NCI-H146 treated with DMSO at 0.1 percent for 48 hours (cell line): ENCODE measurements around the gene SEMA4A.
"Not testable (repeated sequence)": the region's sequence is repeated elsewhere in the genome, so short reads cannot be mapped to it uniquely, and the experiment has no call there.

Experiments used
- DNase-seq: peaks from one replicate; lab custom pipeline; 2025; ENCODE audit not compliant: unreplicated experiment; lab: John Stamatoyannopoulos, UW

SEMA4A gene

DNA sequence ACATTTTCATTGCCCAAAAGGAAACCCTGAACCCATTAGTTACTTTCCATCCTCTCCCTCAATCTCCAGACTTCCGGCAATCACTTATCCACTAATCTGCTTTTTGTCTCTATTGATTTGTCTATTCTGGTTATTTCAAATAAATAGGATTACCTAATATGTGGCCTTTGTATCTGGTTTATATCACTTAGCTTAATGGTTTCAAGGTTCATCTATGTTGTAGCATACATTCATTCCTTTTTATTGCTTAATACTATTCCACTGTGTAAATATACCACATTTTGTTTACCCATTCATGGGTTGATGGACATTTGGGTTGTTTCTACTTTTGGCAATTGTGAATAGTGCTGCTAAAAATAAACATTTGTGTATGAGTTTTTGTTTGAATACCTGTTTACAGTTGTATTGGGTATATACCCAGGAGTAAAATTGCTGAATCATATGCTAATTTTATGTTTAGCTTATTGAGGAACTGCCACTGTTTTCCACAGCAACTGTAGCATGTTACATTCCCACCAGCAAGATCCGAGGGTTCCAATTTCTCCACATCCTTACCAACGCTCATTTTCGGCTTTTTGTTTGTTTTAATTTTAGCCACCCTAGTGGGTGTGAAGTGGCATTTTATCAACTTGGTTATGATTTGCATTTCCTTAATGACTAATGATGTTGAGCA is 38.0 kb downstream of the SEMA4A start:
- DNase-seq = no peak

DNA sequence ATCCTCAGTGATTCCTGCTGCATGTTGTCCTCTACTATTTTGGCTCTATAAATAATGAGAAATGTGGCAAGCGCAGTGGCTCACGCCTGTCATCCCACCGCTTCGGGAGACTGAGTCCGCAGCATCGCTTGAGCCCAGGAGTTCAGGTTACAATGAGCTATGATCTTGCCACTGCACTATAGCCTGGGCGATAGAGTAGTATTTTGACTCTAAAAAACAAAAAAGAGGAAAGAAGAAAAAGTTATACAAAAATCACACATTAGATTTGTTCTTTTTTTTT is 39.8 kb downstream of the SEMA4A start:
- DNase-seq = no peak

DNA sequence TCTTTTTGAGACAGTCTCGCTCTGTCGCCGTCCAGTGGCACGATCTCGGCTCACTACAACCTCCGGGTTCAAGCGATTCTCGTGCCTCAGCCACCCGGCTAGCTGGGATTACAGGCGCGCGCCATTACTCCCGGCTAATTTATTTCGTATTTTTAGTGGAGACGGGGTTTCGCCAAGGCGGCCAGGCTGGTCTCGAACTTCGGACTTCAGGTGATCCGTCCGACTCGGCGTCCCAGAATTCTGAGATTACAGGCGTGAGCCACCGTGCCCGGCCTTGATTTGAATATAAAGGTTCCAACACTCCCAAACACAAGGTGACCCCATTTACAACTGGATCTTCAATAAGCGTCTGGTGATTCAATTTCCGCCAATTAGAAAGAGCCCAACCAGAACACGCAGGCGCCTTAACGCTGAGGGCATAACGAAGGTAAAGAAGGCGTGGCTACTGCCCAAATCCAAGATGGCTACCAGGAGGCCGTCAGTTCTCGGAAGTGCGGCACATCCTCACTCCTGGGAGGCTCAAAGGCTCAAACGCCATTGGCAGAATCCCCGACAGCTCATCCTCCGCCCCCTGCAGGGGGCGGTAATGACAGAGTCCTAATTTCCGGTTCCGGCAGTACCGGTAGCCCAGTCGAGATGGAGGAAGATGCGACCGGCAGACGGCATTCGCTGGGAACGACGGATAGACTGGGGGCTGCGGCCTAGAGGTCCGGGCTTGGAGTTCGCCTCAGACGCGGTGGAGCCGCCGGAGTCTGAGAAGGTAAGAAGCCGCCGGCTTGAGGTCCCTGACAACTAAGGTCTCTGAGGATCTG is 40.3 kb downstream of the SEMA4A start, which contains the start of gene SLC25A44:
Gene SLC25A44, plus strand, starts transcription at position 617 of the 812 bp plus-strand sequence. CDS start 5,744 bp downstream, outside the sequence.
- peak; percentile 98 for DNase-seq

DNA sequence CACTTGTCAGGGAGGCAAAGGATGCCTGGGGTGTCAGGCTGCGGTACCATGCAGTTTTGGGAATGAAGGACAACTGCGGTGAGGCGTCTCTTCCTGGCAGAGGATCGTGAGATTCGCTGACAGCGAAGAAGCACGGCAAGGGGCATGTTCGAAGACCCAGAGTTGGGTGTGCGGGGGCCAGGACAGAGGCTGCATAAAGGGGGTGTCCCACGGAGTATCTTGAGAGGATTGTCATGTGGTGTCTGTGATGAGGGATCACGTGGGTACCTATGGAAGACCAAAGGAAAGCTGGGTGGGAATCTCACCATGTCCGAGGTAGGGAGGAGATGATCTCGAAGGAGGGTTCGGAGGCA is 40.9 kb downstream of the SEMA4A start:
- peak; percentile 3 for DNase-seq

DNA sequence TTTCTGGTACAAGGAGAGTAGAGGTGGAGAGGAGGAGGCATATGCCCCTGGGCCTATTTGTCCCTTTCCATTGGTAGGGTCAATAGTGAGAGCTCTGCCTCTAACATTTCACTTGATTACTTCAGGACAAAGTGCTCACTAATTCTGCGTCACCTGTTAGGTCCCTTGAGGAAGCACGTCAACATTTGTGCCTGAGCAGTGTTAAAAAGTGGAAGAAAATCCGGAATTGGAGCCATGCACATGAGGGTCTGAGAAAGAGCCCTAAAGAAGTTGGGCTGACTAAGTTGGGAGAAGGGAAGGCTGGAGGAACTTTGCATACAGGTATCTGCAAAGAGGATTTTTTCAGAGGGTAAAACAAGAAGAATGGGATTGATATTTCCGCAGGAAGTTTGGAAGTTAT is 42.5 kb downstream of the SEMA4A start:
- DNase-seq = no peak

DNA sequence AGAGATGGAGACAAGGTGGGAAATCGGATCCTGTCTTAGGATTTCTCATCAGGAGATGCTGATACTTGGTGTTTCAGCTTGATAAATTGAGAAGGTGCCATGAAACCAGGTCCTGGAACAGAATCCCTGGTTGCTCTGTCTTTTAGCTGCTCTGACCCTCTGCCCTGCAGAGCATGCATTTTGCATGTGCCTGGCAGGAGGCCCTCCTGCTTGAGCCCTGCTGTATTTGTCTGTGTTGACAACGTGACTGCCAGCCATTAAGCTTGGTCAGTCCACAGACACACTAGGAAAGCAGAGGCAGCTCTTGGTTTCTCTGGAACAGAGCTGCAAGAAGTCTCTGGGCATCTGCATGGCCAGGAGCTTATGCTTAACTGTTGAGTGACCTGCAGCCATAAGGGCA is 43.1 kb downstream of the SEMA4A start:
- no peak for DNase-seq

DNA sequence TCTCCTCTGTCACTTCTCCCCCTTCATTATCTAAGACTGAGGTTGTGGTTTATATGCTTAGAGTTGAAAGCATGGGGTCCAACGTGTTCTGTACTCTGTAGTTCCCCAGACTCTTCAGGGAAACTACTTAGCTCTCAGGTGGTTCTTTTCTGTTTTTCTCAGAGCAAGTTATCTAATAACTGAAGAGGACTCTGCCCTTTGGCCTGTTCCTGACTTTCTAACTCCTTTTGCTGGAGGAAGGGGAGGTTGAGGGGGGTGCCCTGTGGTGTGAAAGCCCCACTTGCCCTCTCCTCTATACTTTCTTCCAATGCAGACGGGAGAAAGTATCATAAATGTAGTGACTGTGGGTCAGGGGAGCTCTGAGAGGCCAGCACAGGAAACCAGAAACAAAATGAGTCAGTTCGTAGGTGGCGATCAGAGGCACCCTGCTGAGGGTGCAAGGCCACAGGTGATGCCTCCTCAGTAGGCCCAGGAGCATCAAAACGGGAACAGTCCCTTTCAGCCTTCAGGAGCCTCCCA is 45.5 kb downstream of the SEMA4A start:
- DNase-seq = no peak

DNA sequence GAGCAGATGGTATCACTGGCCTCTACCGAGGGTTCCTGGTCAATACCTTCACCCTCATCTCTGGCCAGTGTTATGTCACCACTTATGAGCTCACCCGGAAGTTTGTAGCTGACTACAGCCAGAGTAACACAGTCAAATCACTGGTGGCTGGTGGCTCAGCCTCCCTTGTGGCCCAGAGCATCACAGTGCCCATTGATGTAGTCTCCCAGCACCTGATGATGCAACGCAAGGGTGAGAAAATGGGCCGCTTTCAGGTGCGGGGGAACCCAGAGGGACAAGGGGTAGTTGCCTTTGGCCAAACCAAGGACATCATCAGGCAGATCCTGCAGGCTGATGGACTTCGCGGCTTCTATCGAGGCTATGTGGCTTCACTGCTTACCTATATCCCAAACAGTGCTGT is 46.7 kb downstream of the SEMA4A start:
- DNase-seq = no peak

DNA sequence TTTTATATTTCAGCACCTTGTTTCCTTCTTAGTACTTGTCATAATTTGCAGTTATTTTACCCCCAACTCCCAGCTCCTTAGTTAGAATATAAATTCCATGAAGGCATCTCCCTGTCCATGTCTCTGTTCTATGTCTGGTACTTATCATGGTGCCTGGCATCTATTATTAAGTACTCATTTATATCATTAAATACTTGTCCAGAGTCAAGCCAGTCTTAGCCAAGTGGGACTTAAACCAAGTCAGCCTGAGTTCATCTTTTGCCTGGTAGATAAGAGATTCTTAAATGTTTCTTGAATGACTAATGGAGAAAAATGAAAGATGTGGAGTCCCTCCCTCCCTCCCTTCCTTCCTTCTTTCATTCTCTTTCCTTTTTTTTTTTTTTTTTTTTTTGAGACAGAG is 49.9 kb downstream of the SEMA4A start:
- no peak for DNase-seq

DNA sequence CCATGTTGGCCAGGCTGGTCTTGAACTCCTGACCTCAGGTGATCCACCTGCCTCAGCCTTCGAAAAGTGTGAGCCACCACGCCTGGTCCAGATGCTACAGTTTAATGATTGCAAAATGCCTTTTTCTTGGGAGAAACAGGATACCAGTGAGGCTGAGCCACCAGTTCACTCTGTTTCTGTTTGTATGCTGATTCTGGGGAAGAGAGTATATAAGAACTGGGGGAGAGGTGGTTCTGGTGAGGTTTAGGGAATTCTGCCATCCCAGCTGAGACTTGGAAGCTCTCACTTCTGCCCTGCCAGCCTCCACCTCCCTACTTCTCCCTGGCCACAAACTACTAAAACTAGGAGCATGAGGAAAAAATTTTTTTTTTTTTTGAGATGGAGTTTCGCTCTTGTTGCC is 51.3 kb downstream of the SEMA4A start:
- no peak for DNase-seq

DNA sequence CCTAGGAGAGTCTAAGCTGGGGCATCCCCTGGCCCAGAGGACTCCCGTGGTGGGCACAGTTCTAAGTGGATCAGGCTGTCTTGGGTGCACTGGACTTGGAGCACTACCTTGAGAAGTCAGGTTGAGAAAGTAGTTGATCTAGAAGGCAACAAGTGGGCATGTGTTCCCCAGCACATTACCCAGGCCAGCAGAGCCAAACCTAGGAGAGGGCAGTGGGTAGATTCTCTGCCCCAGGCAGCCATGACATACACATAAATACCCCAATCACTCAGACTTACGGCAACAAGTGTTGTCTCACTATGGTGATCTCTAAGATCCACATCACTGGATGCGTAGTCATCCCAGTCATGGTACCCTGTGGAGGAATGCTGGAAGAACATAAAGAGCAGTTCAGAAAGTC is 57.9 kb downstream of the SEMA4A start:
- DNase-seq = no peak

DNA sequence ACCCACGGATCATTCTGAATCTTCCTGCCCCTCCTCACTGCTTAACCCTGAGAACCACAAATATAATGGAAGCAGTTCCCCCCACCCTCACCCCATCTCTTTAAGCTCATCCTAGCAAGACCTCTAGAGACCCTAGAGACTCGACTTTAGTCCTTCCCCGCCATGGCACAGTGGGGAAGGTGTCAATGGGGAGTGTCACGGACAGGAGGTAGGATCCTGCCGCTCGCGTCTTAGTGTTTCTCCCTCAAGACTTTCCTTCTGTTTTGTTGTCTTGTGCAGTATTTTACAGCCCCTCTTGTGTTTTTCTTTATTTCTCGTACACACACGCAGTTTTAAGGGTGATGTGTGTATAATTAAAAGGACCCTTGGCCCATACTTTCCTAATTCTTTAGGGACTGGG is 58.7 kb downstream of the SEMA4A start:
- DNase-seq = no peak

DNA sequence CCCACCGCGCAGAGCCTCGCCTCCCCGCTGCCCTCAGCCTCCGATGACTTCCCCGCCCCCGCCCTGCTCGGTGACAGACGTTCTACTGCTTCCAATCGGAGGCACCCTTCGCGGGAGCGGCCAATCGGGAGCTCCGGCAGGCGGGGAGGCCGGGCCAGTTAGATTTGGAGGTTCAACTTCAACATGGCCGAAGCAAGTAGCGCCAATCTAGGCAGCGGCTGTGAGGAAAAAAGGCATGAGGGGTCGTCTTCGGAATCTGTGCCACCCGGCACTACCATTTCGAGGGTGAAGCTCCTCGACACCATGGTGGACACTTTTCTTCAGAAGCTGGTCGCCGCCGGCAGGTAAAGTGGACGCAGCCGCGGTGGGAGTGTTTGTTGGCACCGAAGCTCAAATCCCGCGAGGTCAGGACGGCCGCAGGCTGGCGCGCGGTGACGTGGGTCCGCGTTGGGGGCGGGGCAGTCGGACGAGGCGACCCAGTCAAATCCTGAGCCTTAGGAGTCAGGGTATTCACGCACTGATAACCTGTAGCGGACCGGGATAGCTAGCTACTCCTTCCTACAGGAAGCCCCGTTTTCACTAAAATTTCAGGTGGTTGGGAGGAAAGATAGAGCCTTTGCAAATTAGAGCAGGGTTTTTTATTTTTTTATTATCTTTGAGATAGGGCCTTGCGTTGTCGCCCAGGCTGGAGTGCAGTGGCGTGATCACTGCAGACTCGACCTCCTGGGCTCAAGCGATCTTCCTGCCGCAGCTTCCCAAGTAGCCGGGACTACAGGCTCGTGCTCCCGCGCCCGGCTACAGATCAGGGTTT is 59.7 kb downstream of the SEMA4A start, which contains the start of gene PMF1:
Gene PMF1, plus strand, starts transcription at position 175 of the 811 bp plus-strand sequence. Its CDS starts 9 bp downstream, at position 184.
- DNase-seq = peak; percentile 89

DNA sequence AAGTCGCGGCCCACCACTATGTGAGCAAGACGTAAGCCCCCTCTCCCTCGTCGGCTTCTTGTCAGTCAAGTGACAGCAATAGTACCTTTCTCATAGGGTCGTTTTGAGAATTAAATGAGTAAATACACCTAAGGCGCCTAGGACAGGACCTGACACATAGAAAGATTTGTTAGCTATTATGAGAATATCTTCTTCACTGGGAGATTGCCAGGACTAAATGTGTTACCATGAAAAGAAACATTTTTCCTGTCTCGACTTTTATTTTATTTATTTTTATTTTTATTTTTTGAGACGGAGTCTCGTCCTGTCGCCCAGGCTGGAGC is 60.2 kb downstream of the SEMA4A start:
- DNase-seq = no peak

DNA sequence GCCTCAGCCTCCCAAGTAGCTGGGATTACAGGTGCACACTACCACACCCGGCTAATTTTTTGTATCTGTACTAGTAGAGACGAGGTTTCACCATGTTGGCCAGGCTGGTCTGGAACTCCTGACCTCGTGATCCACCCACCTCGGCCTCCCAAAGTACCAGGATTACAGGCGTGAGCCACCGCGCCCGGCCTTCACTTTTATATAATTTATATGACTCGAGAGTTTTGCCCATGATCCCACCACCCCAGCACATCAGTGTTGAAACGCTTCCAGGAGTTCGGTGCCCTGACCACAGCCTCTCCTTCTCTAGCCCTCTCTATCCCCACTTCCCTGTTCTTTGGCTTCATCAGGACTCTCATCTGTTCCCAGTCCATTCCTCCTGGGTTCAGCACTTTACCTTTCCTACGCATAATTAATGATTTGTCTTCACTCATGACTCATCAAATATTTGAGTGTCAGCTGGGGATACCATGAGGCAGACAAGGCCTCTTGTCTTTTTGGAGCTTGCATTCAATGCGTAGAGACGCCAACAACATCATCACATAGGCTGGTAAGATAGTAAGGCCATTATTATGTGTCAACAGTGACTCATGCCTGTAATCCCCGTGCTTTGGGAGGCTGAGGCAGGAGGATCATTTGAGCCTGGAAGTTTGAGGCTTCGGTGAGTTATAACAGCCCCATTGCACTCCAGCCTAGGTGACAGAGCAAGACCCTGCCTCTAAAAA is 60.8 kb downstream of the SEMA4A start:
- no peak for DNase-seq

DNA sequence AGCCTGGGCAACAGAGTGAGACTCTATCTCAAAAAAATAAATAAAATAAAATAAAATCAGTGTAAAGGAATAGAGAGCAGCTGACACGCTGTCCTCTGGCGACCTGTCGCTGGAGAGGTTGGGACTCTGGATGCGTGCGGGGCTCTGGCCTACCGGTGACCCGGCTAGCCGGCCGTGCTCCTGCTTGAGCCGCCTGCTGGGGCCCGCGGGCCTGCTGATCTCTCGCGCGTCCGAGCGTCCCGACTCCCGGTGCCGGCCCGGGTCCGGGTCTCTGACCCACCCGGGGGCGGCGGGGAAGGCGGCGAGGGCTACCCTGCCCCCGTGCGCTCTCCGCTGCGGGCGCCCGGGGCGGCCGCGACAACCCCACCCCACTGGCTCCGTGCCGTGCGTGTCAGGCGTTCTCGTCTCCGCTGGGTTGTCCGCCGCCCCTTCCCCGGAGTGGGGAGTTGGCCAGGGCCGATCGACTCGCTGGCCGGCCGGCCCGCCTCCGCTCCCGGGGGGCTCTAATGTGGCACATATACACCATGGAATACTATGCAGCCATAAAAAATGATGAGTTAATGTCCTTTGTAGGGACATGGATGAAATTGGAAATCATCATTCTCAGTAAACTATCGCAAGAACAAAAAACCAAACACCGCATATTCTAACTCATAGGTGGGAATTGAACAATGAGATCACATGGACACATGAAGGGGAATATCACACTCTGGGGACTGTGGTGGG is 63.1 kb downstream of the SEMA4A start:
- DNase-seq = not testable (repeated sequence)

DNA sequence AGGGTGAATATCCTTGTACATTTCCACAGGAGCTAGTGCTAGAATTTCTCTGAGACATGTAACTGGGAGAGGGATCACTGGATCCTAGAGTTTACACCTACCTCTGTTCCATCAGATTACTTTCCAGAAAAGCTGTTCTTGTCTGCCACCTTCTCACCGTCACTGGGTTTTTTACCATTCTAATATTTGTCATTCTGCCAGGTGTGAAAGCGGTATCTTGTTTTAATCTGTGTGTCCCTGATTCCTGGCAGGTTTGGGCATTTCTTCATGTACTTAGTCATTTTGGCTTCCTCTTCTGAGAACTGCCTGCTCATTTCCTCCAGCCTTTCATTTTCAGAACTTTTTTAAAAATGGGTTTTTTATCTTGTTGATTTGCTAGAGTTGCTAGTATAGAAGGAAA is 64.5 kb downstream of the SEMA4A start:
- no peak for DNase-seq

DNA sequence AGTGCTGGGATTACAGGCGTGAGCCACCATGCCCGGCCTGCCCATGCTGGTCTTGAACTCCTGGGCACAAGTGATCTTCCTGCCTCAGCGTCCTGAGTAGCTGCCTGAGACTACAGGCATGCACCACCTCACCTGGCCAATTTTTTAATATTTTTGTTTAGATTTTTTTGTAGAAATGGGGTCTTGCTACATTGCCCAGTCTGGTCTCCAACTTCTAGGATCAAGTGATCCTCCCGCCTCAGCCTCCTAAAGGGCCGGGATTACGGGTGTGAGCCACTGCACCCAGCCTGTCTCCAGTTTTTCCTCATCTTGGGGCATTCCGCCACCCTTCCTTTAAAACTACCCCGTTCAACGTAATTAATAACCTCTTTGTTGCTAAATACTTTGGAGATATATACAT is 66.8 kb downstream of the SEMA4A start:
- no peak for DNase-seq

DNA sequence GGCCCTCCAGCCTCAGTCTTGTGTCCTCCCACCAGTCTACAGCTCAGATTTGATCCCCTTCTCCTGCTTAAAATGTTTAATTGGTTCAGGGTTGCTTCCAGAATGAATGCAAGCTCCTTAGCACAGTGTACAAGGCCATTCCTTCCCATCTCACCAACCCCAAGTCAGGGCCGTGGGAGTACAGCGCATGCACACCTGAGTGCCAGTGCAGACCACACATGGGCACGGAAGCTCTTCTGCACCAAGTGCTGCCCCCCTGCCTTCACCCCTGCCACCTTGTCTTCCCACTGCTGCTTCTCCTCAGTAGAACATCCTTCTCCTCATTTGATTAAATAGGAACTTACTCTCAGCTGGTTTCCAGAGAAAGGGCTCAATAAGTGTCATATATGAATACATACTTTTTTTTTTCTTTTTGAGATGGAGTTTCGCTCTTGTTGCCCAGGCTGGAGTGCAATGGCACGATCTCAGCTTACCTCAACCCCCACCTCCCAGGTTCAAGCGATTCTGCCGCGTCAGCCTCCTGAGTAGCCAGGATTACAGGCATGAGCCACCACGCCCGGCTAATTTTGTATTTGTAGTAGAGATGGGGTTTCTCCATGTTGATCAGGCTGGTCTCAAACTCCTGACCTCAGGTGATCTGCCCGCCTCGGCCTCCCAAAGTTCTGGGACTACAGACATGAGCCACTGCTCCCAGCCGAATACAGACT is 68.8 kb downstream of the SEMA4A start:
- DNase-seq = no peak

DNA sequence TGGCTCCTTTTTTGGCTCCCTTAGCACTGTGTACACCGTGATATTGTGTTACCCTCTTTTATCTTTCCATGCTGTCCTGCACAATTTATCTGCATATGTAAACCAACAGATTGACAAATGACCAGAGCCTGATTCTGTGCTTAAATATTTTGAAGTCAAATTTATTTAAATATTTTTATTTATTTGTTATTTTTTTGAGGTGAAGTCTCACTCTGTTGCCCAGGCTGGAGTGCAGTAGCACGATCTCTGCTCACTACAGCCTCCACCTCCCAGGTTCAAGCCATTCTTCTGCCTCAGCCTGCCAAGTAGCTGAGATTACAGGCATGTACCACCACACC is 72.3 kb downstream of the SEMA4A start:
- DNase-seq = no peak
